IPS-NIHi11 (cell line): Measurements from ENCODE around the gene MYRFL.

Experiments
- DNase-seq: peaks from one replicate; pipeline ENCODE4 v3.0.0; 2012; ENCODE audit warnings: mixed read lengths, low spot score

Gene MYRFL

DNA sequence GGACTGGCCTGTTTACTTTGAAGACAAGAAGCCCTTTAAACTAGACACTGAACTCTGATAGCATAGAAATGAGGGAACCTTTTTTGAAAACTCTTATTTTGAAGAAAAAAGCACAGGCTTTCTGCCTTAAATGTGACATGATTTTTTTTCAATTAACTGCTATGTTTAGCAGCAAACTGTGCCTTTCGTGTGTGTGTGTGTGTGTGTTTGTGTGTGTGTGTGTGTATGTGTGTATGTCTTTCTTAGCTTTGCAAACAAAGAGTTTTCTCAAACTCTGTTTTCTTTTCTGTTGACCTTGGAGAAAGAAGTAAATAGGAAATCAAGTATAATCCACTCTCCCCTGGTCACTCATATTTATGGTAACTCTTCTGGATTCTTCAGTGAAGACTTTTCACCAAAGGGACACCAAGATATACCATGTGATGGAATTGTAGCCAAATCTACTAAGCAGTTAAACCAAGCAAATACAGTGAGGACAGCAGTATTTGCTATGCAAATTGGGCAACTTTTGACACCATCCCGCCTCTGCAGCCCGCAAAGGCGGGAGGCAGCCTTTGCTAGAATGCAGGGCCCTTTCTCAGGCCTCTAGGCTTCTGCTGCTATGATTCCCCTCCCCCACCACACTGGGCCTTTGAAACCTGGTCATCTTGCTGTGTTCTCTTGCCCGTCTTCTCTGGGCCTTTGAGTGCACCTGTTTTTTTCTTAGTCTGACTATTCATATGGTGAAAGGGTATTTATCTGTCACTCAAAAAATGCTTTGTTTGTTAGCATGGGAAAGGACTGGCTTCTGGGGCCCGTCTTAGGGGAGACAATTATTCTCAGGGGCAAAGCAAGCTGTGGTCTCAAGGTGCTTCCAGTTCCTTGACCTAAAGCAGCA lies 107.9 kb downstream of the MYRFL start:
- peak; percentile 64 for DNase-seq

DNA sequence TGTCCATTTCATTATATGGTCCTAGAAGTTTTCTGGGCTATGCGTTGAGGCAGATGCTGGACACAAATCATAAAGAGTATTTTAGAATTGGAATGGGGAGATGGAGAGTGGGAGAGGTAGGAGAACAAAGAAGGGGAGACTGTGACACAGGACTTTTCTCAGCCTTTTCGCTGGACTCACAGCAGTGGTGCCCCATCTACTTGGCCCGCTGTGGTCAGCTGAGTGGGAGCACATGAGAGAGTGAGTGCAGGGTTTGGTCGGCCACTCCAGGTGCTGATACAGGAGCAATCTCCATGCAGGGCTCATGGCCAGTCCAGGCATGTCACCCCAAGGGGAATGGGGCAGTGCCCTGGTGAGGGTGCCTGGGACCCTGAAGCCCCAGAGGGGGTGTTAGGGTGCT lies 109.0 kb downstream of the MYRFL start:
- no peak for DNase-seq

DNA sequence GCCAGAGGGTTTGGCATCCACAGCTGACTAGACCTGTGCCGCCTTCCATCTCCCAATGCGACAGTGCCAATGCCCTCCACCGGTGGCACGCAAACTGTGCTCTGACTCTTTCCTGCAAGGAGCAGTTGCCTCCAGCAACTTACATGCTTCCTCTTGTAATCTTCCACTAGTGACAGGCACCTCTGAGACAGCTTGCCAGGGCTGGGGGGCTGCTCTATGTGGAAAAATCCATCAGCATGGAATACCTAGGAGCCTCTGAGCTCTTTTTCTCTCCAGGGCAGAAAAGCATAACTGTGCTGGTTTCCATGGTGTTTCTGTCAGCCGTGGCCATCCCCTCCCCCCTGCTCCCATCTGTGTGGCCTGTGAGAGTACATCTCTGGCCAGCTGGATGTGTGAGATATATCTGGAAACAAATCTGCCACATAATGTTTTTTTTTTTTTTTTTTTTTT lies 110.6 kb downstream of the MYRFL start:
- DNase-seq = no peak

DNA sequence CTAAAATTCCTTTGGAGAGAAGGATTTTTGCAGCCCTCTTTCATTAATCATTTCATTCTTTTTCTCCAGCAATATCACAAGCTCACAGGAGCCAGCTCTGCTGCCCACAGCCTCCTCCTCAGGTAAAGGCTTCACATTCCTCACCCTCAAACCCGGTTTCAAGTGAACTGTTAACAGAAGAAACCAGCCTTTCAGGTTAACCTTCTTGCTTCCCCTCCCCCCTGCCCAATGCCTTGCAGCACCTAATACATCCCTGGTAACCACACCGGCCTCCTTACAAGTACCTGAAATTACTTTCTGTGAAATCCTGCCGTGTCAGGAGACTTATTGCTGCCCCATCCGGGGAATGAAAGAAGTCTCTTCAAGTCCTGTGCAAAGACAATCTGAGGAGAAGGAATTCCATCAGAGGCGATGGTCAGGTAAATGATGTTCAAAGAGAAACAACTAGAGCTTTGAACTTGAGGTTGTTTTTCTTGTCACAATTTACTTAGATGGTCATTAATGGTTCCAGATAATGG lies 111.2 kb downstream of the MYRFL start:
- DNase-seq = peak; percentile 62

DNA sequence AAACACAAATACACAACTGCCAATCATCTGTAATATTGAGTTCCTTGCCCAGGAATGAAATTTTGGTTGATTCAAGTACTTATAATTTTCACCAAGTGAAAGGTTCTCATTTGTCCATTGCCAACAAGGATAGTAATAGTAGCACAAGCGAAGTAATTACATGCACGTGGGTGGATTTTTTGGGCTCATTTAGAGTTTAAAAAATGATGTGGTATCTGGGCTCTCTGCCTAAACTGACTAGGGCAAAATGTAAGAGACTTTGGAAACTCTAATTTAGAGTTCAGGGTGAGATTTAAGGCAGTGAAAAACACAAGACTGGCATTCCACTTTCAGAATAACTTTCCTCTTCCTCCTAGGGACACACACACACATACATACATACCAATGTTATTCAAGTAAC lies 111.7 kb downstream of the MYRFL start:
- no peak for DNase-seq

DNA sequence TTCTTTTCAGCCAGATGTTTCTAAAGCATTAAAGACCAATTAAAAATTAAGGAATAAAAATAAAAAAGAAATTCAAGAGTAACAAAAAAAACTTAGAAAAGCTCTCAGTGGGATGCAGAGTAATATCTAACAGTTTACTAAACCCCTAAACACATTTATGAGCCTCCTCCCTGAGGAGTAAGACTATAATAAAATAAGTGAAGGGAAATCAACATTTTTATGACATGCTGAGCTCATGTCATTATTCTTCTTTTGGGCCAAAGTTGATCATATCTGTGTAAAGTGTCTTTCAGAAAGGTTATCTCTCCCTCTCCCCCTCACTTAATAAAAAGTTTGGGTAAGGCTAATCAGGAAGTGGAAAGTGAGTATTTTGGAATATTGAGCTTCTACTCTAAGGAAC lies 122.1 kb downstream of the MYRFL start:
- no peak for DNase-seq

DNA sequence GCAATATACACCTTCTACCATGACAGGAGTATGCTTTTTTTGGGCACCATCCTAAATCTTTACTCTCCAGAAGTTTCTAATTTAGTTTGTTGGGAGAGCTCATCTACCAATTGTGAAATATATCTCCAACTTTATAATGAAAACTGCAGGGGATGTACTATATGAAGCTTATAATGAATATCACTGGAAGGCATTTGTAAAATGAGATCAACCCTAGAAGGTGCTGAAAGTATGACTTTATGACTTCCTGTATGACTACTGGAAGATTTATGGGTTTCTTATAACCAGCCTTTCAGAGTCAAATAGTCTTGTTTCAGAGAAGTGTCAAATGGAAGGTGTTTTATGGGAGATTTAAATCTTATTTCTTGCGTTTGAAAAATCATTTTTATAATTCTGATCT lies 122.9 kb downstream of the MYRFL start:
- DNase-seq = no peak

DNA sequence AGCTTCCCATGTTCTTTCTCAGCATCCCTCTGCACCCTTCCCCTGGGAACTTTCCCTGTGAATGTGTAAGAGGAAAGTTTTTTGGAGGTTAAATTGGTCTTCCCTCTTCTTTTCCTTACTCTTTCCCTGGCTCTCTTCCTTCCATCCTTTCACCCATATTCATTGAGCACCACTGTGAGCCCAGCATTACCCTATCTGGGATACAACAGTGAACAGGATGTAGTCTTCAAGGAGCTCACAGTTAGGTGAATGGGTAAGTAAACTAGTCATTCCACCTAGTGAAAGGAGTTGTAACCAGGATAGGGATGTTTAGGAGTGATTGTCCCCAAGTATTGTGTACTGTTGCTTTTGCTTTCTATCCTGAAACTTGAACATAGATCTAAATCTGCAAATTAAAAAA lies 123.8 kb downstream of the MYRFL start:
- DNase-seq = no peak

DNA sequence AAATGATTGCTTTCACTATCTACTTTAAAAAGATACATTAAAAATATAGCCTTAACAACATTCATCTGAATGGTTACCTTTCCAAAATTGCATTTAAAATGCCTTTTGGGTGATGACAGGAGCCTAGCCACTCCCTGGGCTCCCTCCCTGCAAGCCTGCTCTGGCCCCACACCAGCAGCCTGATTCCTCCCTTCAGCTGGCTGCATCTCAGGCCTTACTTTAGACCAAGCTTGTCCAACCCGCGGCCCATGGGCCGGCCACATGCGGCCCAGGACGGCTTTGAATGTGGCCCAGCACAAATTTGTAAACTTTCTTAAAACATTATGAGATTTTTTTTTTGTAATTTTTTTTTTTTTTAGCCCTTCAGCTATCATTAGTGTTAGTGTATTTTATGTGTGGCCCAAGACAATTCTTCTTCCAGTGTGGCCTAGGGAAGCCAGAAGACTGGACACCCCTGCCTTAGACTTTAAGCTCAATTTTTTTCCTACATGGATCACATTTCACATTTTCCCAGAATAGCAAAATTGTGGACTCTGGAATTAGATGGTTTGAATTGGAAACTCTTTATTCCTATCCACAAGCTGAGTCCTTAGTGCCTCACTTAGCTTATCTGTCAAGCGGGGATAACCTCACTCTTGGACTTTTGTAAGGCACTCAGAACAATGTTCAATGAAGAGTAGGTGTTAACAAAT lies 124.4 kb downstream of the MYRFL start:
- DNase-seq = no peak

DNA sequence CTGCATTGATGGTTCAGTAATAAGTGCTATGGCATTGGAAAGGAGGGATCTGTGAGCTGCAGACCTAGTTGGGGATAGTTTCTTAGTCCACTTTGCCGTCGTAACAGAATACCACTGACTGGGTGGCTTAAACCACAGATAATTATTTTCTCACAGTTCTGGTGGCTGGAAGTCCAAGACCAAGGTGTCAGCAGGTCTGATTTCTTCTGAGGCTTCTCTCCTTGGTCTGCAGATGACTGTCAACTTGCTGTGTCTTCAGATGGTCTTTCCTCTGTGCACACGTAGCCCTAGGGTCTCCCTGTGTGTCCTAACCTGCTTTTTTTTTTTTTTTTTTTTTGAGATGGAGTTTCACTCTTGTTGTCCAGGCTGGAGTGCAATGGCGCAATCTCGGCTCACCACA lies 126.1 kb downstream of the MYRFL start:
- DNase-seq = no peak

DNA sequence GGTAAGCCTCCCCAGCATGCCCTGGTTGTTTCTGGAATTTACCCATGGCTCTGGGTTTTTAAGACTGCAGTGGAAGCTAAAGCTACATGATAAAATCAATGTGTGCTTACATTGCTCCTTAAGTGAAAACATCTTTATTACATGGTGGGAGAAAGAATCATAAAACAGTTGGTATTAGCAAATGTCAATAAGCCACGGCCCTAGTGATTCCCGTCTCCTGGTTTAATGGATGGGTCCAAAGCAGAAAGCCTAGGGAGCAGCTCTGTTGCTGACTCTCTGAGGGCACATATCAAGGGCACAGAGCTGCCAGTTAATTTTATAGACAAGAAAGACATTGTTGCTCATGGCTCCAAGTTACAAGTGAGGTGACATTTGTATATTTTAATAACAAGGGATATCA lies 127.9 kb downstream of the MYRFL start:
- no peak for DNase-seq

DNA sequence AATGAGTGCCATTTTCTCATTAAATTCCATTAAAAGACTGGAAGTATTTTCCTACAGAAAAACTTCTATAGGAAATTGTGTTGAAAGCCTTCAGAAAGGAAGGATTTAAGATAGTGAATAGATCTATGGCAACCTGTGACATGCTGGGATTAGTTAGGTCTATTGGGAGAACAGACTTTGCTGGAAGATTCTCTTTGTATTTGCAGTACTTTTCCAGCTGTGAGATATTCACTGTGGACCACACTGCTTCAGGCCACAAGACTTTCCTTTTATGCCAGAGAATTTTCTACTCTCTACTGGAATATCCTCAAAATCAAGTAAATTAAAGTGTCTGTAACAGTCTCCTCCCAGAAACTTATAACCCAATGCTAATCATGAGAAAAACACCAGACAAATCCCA lies 136.2 kb downstream of the MYRFL start:
- DNase-seq = no peak

DNA sequence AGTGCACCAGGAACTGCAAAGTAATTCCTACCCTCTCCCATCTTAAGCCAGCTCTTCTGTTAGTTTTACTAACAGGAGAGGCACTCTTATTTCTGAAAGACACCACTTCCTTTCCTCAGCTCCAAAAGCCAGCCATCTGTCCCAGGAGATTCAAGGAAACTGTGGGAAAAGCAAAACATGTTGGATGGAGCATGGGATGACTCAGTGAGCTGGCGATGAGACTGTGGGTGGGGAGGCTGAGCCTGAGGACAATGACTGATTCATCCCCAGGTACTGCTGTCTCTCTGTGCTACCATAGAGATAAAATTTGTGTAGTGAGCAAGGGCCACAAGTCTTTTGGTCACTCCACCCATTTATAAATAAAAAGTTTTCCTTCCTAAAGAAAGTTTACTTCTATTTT lies 141.4 kb downstream of the MYRFL start:
- DNase-seq = no peak

DNA sequence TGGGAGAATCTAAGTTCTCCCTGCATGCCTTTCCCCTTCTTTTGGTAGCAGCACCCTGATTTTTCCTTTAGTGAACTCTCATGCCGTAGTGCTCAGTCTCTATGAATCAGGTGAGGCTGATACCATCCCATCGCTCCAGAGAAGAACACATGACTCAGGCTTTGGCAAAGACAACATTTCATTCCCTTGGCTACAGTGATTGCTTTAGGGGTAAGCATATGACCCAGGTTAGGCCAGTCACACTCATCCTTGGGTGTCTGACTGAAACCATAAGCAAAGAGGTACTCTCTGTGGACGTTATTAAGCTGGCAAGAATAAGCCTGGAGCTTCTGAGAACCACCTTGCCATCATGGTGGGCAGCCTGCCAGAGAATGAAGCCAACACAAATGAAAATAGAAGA lies 141.8 kb downstream of the MYRFL start:
- DNase-seq = no peak

DNA sequence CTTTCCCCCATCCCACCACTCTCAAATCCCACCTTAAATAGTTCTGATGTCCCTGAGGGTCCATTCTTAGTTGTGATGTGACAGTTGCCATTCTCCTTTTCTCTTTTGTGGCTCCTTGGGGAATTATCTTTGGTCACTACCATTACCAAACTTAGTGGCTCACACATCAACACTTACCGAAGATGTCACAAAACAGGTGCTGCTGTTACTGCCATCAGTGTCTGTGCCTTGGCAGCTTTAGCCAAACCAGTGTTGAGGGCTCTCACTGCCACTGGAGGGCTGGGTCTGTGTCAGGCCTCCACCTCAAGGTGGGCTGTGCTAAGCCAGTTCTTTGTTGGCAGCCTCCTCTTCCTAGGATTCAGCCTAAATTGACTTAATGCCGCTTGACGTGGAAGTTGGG lies 144.0 kb downstream of the MYRFL start:
- DNase-seq = no peak

DNA sequence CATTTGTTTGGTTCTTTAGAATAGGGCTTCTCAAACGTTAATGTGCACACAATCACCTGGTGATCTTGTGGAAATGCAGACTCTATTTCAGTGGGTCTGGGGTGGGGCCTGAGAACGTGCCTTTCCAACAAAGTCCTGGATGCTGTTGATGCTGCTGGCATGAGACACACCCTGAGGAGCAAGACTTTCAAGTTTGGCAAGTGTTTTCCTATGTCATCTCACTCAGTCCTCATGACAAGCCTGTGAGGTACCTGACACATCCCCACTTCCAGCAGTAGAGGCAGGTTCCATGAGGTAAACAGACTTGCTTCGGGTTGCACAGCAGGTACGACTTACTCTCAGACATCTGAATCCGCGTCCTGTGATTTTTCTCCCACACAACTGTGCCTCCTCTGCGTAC lies 147.1 kb downstream of the MYRFL start:
- no peak for DNase-seq

DNA sequence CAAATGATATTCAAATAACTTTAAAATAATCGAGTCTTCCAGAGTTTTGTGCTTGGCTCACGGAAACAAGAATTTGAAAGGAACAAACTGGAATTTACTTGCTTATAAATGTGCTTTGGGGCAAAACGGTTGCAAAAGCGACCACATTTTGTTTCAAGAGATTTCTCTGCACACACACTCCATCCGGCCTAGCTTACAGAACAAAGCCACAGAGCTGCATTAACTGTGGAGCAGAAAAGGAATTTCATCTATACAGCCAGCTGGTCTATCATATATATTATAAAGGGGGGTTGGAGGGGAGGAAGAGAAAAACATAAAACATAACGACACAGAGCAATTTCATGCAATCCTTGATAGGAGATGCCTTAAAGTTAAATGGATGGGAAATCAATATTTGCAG lies 153.0 kb downstream of the MYRFL start:
- DNase-seq = no peak

DNA sequence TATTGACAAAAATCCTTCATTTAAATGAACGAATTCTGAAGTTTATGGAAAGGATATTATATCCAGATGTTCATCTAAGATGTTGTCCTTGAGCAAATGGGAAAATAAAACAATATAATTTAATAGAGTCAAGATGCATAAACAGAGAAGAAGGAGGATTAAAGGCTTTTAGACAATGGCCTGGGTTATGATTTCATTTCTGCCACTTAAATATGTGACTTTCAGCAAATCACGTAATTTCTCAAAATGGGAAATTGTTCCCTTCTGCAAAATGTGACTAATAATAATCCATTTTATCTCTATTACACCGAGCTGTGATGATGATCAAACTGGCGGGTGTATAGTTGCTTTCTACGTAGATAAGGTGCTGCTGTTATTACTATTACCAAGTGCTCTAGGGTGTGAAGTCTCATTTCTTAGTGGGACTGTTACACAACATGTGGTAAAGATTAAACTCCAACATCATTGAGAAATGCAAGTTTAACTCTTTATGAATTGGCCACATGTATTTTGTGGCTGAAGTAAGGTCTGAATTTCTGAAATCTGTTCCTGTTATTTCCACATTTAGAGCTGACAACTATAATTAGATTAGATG lies 157.0 kb downstream of the MYRFL start:
- no peak for DNase-seq

DNA sequence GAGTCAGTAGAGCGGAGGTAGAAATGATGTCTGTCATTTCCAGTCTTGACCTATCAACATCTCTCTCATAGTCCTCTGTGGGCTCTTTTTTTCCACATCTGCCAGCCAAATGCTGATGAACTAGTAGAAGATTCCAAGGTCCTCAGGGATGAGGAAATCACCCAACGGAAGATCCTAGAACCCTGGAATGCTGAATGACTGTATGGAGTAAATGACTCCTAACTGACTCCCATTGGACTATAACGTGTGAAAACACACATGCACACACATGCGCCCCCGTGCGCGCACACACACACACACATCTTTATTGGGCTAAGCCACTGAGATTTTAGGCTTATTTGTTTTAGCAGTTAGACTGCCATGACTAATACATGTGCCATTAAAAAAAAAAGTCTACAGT lies 159.2 kb downstream of the MYRFL start:
- no peak for DNase-seq

DNA sequence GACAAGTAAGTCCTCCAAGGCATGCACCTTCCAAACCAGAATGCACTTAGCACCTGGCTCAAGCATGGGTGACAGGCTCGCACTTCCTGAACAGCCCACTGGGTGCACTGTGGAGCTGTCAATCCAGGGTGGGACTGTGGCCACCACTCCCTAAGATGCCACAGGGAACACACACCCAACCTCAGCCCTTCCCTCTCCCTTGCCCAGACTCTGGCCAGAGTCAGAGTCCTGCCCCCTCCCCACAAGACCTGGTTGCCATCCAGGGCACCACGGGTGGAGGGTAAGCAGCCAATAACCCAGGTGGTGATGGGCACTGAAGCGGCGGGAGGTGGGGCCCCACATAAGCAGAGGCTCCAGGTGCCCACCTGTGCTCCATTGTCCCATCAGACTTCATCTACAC lies 160.6 kb downstream of the MYRFL start:
- peak; percentile 59 for DNase-seq

DNA sequence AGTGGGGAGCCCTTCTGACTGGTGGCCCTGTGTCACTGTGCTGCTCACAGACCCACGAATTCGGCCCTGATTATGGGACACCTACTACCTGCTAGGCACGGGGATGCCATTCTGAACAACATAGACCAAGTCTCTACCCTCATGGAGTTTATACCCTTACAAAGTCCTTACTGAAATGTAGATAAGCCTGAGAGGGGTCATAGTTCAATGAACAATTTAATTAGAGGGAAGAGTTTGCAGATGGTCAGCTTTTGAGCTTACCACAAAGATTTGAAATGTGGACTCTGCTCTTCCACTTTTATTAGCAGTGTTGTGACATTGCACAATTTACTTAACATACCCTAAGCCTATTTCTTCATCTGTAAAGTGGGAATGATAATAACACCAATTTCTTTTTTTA lies 161.1 kb downstream of the MYRFL start:
- DNase-seq = no peak

DNA sequence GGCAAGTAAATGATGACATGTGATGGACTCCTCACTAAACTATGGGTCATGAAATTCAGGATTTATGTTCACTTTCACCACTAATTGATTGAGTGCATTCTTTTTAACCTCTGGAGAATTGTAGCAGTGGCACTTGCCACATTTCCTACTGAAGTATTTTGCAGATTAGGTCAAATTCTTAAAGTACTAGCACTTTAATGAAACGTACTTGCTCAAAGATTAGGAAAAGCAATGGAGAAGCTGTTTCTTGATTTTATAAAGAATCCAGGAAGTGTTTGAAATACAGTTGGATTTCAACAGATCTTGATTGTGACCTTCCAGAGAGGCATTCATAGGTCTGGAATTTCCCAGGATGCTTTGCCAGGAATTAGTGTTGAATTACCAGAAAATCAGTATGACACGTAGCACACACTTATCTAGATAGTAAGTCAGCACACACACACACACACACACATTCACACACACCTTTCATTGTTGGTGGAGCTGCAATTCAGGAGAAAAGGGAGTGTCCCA lies 162.6 kb downstream of the MYRFL start:
- no peak for DNase-seq
